Measurements from ENCODE around the gene TRIM10. TPM values are rescaled to one million over a fixed set of nuclear protein-coding genes. Genes with fewer than 3 reads are reported as not detected.
"Not testable (repeated sequence)": the region's sequence is repeated elsewhere in the genome, so short reads cannot be mapped to it uniquely, and the experiment has no call there.

The TRIM10 gene
- total RNA-seq, 1 donor from 2014 or later = not detected

DNA sequence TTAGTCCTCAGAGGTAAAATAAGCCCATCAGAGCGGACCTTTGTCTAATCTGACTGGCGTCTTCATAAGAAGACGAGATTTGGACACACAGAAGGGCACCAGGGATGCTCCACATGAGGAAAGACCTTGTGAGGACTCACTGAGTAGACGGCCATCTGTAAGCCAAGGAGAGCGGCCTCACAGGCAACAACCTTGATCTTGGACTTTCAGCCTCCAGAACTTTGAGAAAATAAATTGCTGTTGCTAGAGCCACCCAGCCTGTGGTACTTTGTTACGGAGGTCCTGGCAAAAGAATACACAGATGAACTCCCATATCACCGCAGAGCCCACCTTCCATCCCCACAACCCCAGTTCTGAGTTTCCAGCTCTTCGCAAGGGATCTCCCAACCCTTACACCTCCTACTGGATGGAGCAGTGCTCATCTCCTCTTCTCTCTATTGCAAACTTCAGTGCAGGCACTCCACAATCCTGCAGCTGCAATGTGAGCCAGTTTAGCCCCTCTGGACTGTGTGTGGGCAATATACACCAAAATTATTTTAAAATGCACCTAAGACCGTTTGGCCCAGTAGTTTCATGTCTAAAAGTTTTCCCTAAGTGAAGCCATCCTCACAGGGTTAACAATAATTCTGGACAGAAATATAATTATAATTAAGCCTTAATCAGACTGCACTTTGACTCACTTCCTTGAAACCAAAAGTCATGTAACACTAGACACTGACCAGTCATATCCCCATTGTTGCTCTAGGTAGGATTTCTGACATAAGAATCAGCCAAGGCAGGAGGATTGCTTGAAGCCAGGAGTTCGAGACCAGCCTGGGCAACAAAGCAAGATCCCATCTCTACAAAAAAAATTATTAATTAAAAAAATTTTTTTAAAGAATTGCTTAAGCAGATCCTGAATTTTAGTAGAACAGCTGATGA is 39.3 kb downstream of the TRIM10 start:
- H3K27ac ChIP-seq (replicated peaks) = no peak overlapping the region
- H3K4me3 ChIP-seq = no peak overlapping the region
- peaks cover 75% of the 10 kb centered on the region for H3K27me3 ChIP-seq (ENCODE audit: low read depth)
- no peaks in the 10 kb centered on the region for H3K9me3 ChIP-seq (replicated peaks)
- no peaks in the 10 kb centered on the region for H3K4me1 ChIP-seq
- intact Hi-C loops (cut with micrococcal nuclease) = no loop called here
- no peak for DNase-seq
- no peaks in the 10 kb centered on the region for H3K36me3 ChIP-seq
- TF ChIP-seq, protein P1, sequence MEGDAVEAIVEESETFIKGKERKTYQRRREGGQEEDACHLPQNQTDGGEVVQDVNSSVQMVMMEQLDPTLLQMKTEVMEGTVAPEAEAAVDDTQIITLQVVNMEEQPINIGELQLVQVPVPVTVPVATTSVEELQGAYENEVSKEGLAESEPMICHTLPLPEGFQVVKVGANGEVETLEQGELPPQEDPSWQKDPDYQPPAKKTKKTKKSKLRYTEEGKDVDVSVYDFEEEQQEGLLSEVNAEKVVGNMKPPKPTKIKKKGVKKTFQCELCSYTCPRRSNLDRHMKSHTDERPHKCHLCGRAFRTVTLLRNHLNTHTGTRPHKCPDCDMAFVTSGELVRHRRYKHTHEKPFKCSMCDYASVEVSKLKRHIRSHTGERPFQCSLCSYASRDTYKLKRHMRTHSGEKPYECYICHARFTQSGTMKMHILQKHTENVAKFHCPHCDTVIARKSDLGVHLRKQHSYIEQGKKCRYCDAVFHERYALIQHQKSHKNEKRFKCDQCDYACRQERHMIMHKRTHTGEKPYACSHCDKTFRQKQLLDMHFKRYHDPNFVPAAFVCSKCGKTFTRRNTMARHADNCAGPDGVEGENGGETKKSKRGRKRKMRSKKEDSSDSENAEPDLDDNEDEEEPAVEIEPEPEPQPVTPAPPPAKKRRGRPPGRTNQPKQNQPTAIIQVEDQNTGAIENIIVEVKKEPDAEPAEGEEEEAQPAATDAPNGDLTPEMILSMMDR (IDR thresholded peaks at IDR 0.05; ENCODE audit: borderline replicate concordance) = no peak

DNA sequence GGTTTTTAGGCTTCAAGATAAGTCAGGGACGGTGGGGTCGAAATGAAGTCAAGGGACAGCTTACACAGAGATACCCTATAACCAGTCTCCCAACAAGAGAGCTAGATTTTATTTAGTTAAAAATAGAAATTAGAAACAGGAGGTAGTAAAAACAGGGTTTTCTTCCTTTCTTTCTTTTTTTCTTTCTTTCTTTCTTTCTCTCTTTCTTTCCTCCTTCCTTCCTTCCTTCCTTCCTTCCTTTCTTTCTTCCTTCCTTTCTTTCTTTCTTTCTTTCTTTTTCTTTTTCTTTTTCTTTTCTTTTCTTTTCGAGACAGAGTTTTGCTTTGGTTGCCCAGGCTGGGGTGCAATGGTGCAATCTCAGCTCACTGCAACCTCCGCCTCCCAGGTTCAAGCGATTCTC is 42.3 kb downstream of the TRIM10 start:
- intact Hi-C loops (cut with micrococcal nuclease); H3K4me1 ChIP-seq; H3K4me3 ChIP-seq; H3K27ac ChIP-seq (replicated peaks); H3K9me3 ChIP-seq (replicated peaks); DNase-seq; H3K36me3 ChIP-seq: not testable (repeated sequence)
- peaks cover 79% of the 10 kb centered on the region for H3K27me3 ChIP-seq (ENCODE audit: low read depth)

DNA sequence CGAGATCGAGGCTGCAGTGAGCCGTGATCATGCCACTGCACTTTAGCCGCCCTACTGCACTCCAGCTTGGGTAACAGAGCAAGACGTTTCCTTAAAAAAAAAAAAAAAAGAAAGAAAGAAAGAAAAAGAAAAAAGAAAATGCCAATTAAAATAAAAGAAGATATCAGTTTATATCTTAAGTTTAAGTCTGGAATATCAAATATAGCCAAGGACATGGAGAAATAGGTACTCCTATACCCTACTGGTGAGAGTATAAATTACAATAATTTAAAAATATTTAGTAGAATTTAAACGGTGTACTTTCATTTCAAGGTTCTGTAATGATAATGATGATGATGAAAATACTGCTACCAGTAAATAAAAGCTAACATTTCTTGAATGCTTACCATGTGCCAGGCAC is 44.3 kb downstream of the TRIM10 start:
- Histone ChIP-seq H3K9me3 (replicated peaks) (no peaks in the 10 kb centered on the region), H3K4me3 (no peak overlapping the region), H3K27me3 (ENCODE audit: low read depth) (peaks cover 79% of the 10 kb centered on the region), H3K27ac (replicated peaks) (no peak overlapping the region), H3K36me3 (no peaks in the 10 kb centered on the region), H3K4me1 (no peaks in the 10 kb centered on the region)
- intact Hi-C loops (cut with micrococcal nuclease) = no loop called here
- TF ChIP-seq, protein P1 (IDR thresholded peaks at IDR 0.05; ENCODE audit: borderline replicate concordance) = no peak
- DNase-seq = no peak

DNA sequence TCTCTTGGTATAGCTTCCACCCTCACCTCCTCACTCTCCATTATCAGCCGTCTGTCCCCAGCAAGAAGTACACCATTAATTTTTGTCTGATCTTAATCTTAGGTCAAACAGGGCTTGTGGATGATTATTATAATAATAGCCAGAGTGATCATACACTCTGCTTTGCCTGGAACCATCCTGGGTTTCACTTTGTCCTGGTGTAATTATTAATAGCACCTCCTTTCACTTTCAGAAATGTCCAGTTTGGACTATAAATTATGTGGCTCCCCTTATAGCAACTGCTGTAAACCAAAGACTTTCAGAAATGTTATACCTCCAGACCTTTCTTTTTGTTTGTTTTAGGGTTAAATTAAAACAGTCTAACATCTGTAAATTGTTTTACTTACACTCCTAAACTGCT is 47.2 kb downstream of the TRIM10 start:
- H3K4me1 ChIP-seq = no peaks in the 10 kb centered on the region
- intact Hi-C loops (cut with micrococcal nuclease) = no loop called here
- DNase-seq = no peak
- H3K9me3 ChIP-seq (replicated peaks) = no peaks in the 10 kb centered on the region
- H3K36me3 ChIP-seq = no peaks in the 10 kb centered on the region
- no peak overlapping the region for H3K4me3 ChIP-seq
- H3K27ac ChIP-seq (replicated peaks) = no peak overlapping the region
- TF ChIP-seq, protein P1 (IDR thresholded peaks at IDR 0.05; ENCODE audit: borderline replicate concordance) = no peak
- H3K27me3 ChIP-seq (ENCODE audit: low read depth) = peaks cover 91% of the 10 kb centered on the region

DNA sequence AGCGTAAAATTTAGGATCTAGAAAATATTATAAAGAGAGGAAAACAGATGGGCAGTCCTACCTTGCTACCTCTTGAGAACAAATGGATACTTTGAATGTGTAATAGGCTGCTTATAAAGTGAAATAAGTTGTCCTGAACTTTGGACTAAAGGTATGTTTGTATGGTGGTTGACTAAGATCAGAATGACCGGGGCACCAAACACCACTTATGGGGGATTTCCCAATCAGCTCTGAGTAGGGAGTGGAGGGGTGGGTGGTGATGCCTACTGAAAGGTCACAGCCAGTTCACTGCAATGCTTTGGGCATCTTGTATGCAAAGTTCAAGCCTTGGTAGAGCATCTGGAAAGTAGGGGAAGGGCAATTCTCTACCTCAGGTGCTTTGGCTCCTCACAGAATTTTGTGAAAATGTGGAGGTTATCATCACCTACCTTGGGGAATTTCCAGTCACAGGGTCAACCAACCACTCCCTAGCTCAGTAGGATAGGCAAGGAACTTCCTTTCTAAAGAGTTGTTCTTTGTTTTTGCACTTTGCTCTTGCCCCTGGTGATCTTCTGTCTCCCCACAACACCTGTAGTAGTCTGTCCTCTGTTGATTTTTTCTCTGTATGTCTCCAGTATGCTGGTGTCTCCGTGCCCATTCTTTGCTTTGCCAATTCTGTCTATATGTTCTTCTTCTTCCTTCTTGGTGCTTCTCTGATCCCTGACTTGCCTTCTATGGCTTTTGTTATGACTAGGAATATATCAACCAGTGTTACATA is 47.8 kb downstream of the TRIM10 start, which contains the start of gene TRIM31:
Gene TRIM31 (minus strand): TSS at position 88 of the 757 bp plus-strand sequence. CDS start 285 bp downstream, outside the sequence.
- Histone ChIP-seq H3K27ac (replicated peaks) (no peak within 1 kb of the TSS), H3K4me1 (no peaks in the 10 kb centered on the region), H3K9me3 (replicated peaks) (no peaks in the 10 kb centered on the region), H3K27me3 (ENCODE audit: low read depth) (peaks cover 98% of the 10 kb centered on the region), H3K36me3 (no peaks in the 10 kb centered on the region), H3K4me3 (no peak within 1 kb of the TSS)
- intact Hi-C loops (cut with micrococcal nuclease) = no loop called here
- TF ChIP-seq, protein P1 (IDR thresholded peaks at IDR 0.05; ENCODE audit: borderline replicate concordance) = no peak
- no peak for DNase-seq

All from left ventricle myocardium inferior (tissue), 1 donor.